ENCODE results near the gene MLH3. TPM values are rescaled to one million over a fixed set of nuclear protein-coding genes. Genes with fewer than 3 reads are reported as not detected.
"Not testable (repeated sequence)": the region's sequence is repeated elsewhere in the genome, so short reads cannot be mapped to it uniquely, and the experiment has no call there.

The MLH3 gene
- total RNA-seq, 2 donors from 2014 or later = 23.3 to 29.6 TPM

DNA sequence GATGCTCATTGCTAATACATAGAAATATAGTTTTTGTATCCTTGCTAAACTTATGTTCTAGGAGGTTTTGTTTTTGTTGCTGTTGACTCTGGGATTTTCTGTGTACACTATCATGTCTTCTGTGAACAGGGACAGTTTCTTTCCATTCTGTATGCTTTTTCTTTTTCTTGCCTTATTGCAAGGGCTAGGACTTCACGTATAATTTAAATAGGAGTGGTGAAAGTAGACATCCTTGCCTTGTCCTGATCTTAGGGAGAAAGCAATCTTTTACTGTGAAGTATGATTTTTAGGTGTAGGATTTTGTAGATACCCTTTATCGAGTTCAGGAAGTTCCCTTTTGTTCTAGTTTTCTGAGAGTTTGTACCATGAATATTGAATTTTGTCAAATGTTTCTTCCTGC is 50.0 kb downstream of the MLH3 start:
- intact Hi-C loops (cut with DNase I) = loop anchor here (5.0 kb wide), 1 partner anchor 54 kb away; no protein-coding TSS in a partner anchor
- TF ChIP-seq POLR2A (IDR thresholded peaks at IDR 0.05) = no peak
- TF ChIP-seq POLR2AphosphoS5 (IDR thresholded peaks at IDR 0.05) = no peak
- TF ChIP-seq, protein P1, sequence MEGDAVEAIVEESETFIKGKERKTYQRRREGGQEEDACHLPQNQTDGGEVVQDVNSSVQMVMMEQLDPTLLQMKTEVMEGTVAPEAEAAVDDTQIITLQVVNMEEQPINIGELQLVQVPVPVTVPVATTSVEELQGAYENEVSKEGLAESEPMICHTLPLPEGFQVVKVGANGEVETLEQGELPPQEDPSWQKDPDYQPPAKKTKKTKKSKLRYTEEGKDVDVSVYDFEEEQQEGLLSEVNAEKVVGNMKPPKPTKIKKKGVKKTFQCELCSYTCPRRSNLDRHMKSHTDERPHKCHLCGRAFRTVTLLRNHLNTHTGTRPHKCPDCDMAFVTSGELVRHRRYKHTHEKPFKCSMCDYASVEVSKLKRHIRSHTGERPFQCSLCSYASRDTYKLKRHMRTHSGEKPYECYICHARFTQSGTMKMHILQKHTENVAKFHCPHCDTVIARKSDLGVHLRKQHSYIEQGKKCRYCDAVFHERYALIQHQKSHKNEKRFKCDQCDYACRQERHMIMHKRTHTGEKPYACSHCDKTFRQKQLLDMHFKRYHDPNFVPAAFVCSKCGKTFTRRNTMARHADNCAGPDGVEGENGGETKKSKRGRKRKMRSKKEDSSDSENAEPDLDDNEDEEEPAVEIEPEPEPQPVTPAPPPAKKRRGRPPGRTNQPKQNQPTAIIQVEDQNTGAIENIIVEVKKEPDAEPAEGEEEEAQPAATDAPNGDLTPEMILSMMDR (IDR thresholded peaks at IDR 0.05) = no peak
- peaks cover 8% of the 10 kb centered on the region for H3K4me1 ChIP-seq (replicated peaks)

DNA sequence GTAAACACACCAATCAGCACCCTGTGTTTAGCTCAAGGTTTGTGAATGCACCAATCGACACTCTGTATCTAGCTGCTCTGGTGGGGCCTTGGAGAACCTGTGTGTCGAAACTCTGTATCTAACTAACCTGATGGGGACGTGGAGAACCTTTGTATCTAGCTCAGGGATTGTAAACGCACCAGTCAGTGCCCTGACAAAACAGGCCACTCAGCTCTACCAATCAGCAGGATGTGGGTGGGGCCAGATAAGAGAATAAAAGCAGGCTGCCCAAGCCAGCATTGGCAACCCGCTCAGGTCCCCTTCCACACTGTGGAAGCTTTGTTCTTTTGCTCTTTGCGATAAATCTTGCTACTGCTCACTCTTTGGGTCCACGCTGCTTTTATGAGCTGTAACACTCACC is 55.5 kb downstream of the MLH3 start:
- intact Hi-C loops (cut with DNase I); H3K4me3 ChIP-seq; H3K9me3 ChIP-seq; H3K27ac ChIP-seq; H3K4me1 ChIP-seq (replicated peaks); H3K36me3 ChIP-seq; DNase-seq (ENCODE audit: low spot score); H3K27me3 ChIP-seq (replicated peaks; ENCODE audit: insufficient read depth): not testable (repeated sequence)
- 86% methylated on average over 5 of the region's 7 CpGs for WGBS

More for the DNA sequence above, 50.0 kb downstream of the MLH3 start:
- H3K4me3 ChIP-seq = no peak overlapping the region
- H3K27me3 ChIP-seq (replicated peaks; ENCODE audit: insufficient read depth) = no peaks in the 10 kb centered on the region
- H3K9me3 ChIP-seq = no peaks in the 10 kb centered on the region
- WGBS = 95% methylated on average over 2 of the region's 2 CpGs
- no peaks in the 10 kb centered on the region for H3K36me3 ChIP-seq
- no peak overlapping the region for H3K27ac ChIP-seq
- no peak for DNase-seq (ENCODE audit: low spot score)

DNA sequence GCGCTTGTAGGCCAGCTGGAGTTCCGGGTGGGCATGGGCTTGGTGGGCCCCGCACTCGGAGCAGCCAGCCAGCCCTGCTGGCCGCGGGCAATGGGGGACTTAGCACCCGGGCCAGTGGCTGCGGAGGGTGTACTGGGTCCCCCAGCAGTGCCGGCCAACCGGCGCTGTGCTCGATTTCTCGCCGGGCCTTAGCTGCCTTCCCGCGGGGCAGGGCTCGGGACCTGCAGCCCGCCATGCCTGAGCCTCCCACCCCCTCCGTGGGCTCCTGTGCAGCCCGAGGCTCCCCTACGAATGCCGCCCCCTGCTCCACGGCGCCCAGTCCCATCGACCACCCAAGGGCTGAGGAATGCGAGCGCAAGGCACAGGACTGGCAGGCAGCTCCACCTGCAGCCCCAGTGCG is 57.1 kb downstream of the MLH3 start:
- WGBS = 96% methylated on average over 21 of the region's 28 CpGs
- H3K4me3 ChIP-seq; DNase-seq (ENCODE audit: low spot score); intact Hi-C loops (cut with DNase I); H3K9me3 ChIP-seq; H3K27ac ChIP-seq; H3K4me1 ChIP-seq (replicated peaks); H3K27me3 ChIP-seq (replicated peaks; ENCODE audit: insufficient read depth); H3K36me3 ChIP-seq: not testable (repeated sequence)

DNA sequence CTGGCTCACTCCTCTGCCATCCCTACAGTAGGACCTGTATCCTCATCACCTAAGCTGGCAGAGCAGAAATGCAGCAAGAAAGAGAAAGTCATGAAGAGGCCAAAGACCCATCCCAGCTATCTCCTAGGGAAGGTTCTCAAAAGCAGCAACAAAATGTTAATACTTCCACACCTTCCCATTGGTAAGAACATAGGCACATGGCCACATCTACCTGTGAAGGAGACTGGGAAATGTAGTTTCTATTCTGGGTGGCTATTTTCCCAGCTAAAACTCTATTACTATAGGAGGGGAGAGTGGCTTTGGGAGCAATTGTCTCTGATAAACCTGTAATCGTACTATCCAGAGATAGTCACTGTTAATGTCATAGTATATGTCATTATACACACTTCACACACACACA is 62.3 kb downstream of the MLH3 start:
- TF ChIP-seq POLR2A (IDR thresholded peaks at IDR 0.05) (no peak), POLR2AphosphoS5 (IDR thresholded peaks at IDR 0.05) (no peak)
- TF ChIP-seq, protein P1 (IDR thresholded peaks at IDR 0.05) = no peak
- no peak overlapping the region for H3K4me3 ChIP-seq
- H3K36me3 ChIP-seq = no peaks in the 10 kb centered on the region
- H3K27ac ChIP-seq = no peak overlapping the region
- no peaks in the 10 kb centered on the region for H3K4me1 ChIP-seq (replicated peaks)
- no peaks in the 10 kb centered on the region for H3K9me3 ChIP-seq
- DNase-seq (ENCODE audit: low spot score) = no peak
- WGBS = 94% methylated on average over 1 of the region's 1 CpG
- H3K27me3 ChIP-seq (replicated peaks; ENCODE audit: insufficient read depth) = no peaks in the 10 kb centered on the region
- intact Hi-C loops (cut with DNase I) = no loop called here

DNA sequence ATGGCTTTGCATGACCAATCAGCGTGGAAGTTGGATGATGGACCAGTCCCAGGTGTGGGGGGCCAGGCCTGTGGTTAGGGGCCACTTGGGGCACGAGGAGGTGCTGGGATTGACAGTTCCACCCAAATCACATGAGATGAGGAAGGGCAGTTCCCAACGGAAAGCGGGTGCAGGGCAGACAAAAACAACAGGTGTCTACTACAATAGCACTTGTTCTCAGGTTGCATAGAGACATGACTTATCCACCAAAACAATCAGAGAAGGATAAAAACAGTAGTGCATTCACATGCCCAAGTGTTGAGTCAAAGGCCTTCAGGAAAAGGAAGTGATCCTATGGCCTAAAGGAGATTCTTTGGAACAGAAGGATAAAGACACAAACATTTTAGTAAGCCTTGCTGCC is 63.1 kb downstream of the MLH3 start:
- Histone ChIP-seq H3K4me3 (no peak overlapping the region), H3K27ac (no peak overlapping the region), H3K36me3 (no peaks in the 10 kb centered on the region), H3K4me1 (replicated peaks) (no peaks in the 10 kb centered on the region), H3K27me3 (replicated peaks; ENCODE audit: insufficient read depth) (no peaks in the 10 kb centered on the region), H3K9me3 (no peaks in the 10 kb centered on the region)
- intact Hi-C loops (cut with DNase I) = no loop called here
- no peak for DNase-seq (ENCODE audit: low spot score)
- TF ChIP-seq POLR2AphosphoS5 (IDR thresholded peaks at IDR 0.05) = no peak
- TF ChIP-seq, protein P1 (IDR thresholded peaks at IDR 0.05) = no peak
- no peak for TF ChIP-seq POLR2A (IDR thresholded peaks at IDR 0.05)
- 80% methylated on average over 4 of the region's 4 CpGs for WGBS

DNA sequence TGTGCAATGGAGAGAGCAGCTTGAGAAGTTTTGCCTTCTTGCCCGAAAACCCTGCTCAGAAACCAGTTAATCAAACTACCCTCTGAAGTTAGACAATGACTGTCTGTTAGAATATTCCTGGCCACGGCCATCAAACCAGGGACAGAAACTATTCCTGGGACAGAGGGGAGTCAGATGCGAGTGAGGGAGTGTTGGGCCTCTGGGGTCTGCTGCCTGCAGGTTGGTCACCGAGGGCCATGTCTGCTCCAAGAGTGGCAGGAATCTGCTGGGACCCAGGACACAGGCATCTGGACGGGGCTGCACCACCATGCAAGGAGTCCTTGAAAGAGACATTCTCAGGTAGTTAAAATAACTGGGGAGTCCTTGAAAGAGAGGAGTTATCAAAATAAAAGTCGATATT is 65.5 kb downstream of the MLH3 start:
- no peaks in the 10 kb centered on the region for H3K4me1 ChIP-seq (replicated peaks)
- H3K27ac ChIP-seq = no peak overlapping the region
- 88% methylated on average over 6 of the region's 6 CpGs for whole genome bisulfite sequencing
- DNase-seq (ENCODE audit: low spot score) = no peak
- H3K9me3 ChIP-seq = no peaks in the 10 kb centered on the region
- TF ChIP-seq, protein P1 (IDR thresholded peaks at IDR 0.05) = no peak
- no peaks in the 10 kb centered on the region for H3K36me3 ChIP-seq
- no peak overlapping the region for H3K4me3 ChIP-seq
- intact Hi-C loops (cut with DNase I) = no loop called here
- H3K27me3 ChIP-seq (replicated peaks; ENCODE audit: insufficient read depth) = no peaks in the 10 kb centered on the region

Data from prostate gland (tissue), 2 donors.